Measurements from ENCODE around the gene RPLP2. TPM values are rescaled to one million over a fixed set of nuclear protein-coding genes. Genes with fewer than 3 reads are reported as not detected.

Gene RPLP2
- total and polyA plus RNA-seq, 2 of the 4 experiments (the other 2 are of a cell fraction), result 59.9 to 1,897 TPM

DNA sequence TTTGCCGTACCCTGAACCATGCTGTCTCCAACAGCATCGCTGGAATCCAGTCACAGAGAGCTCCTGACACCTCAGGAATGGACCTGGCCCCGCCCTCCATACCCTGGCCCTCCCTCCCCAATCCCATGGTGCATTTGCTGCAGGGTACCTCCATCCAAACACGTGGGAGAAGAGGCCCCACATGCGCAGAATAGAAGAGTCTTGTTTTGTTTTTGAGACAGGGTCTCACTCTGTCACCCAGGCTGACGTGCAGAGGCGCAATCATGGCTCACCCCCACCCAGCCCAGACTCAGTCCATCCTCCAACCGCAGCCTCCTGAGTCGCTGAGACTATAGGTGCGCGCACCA, 6.6 kb downstream of the RPLP2 start:
- Histone ChIP-seq H2AK5ac (ENCODE audit: low read depth, low read length) (no peak overlapping the region), H4K5ac (ENCODE audit: low read depth, low read length) (no peak overlapping the region), H3K9ac (ENCODE audit: low read depth, low read length) (no peak overlapping the region), H2BK15ac (ENCODE audit: low read depth, low read length) (no peak overlapping the region), H3K27ac (ENCODE audit: insufficient read depth, low read length) (no peak overlapping the region), H4K8ac (ENCODE audit: low read depth in 2 of 2, low read length in 2 of 2) (no peak overlapping the region), H2BK20ac (ENCODE audit: low read depth, low read length) (no peak overlapping the region), H3K9me1 (ENCODE audit: insufficient read depth, low read length) (peaks cover 8% of the 10 kb centered on the region; the same call in 1 of the 2 replicates), H2AFZ (replicated peaks; ENCODE audit: low read length, poor library complexity) (no peak overlapping the region), H3K18ac (ENCODE audit: low read depth, low read length) (no peak overlapping the region), H3K56ac (ENCODE audit: extremely low read depth, insufficient read depth, low read length) (no peak overlapping the region), H3K4me2 (ENCODE audit: low read depth, low read length) (no peak overlapping the region), H3K9me3 (ENCODE audit: control insufficient read depth, insufficient read depth, low read length) (no peaks in the 10 kb centered on the region), H3K4me1 (ENCODE audit: control insufficient read depth, insufficient read depth, low read length) (peaks cover 16% of the 10 kb centered on the region), H3K4ac (ENCODE audit: low read depth, low read length) (no peak overlapping the region), H4K20me1 (ENCODE audit: insufficient read depth, low read length) (peaks cover 40% of the 10 kb centered on the region), H3K27me3 (ENCODE audit: control insufficient read depth, insufficient read depth, low read length) (no peaks in the 10 kb centered on the region), H2BK120ac (ENCODE audit: low read depth, low read length) (no peak overlapping the region), H3K4me3 (ENCODE audit: insufficient read depth, low read depth, low read length) (no peak overlapping the region), H3K36me3 (ENCODE audit: control insufficient read depth, insufficient read depth, low read length) (peaks cover 25% of the 10 kb centered on the region), H3K14ac (replicated peaks; ENCODE audit: low read depth, low read length) (no peak overlapping the region), H4K91ac (ENCODE audit: insufficient read depth, low read depth, low read length) (no peak overlapping the region), H3K79me1 (ENCODE audit: low read depth in 1 of 2, low read length in 2 of 2) (peaks cover 24 to 41% of the 10 kb centered on the region in 2 experiments), H2BK5ac (ENCODE audit: low read depth, low read length, poor library complexity, severe bottlenecking) (no peak overlapping the region), H2AK9ac (replicated peaks; ENCODE audit: low read depth, low read length, poor library complexity) (no peak overlapping the region), H3K23ac (ENCODE audit: low read depth, low read length) (no peak overlapping the region)
- intact Hi-C loops (cut with micrococcal nuclease), result no loop called here
- dilution Hi-C loops (cut with HindIII; ENCODE audit: low sequenced_read_pairs, unreplicated experiment), result no loop called here
- BruUV-seq (replicated peaks), result no TSS peak
- ATAC-seq (ENCODE audit: low read depth), result no peak
- no peak for DNase-seq
- no peak for TF ChIP-seq MAFK (IDR thresholded peaks at IDR 0.05; ENCODE audit: low read depth, low read length)
- no peak for TF ChIP-seq MXI1 (IDR thresholded peaks at IDR 0.05; ENCODE audit: borderline replicate concordance, low read depth, low read length)
- TF ChIP-seq, protein P1, sequence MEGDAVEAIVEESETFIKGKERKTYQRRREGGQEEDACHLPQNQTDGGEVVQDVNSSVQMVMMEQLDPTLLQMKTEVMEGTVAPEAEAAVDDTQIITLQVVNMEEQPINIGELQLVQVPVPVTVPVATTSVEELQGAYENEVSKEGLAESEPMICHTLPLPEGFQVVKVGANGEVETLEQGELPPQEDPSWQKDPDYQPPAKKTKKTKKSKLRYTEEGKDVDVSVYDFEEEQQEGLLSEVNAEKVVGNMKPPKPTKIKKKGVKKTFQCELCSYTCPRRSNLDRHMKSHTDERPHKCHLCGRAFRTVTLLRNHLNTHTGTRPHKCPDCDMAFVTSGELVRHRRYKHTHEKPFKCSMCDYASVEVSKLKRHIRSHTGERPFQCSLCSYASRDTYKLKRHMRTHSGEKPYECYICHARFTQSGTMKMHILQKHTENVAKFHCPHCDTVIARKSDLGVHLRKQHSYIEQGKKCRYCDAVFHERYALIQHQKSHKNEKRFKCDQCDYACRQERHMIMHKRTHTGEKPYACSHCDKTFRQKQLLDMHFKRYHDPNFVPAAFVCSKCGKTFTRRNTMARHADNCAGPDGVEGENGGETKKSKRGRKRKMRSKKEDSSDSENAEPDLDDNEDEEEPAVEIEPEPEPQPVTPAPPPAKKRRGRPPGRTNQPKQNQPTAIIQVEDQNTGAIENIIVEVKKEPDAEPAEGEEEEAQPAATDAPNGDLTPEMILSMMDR (conservative IDR thresholded peaks at IDR 0.05; ENCODE audit: low read depth, low read length), result no peak
- TF ChIP-seq MAZ (IDR thresholded peaks at IDR 0.05; ENCODE audit: borderline replicate concordance, low read depth, low read length), result no peak
- TF ChIP-seq SMC3 (IDR thresholded peaks at IDR 0.05; ENCODE audit: low read depth, low read length), result no peak
- TF ChIP-seq CEBPB (IDR thresholded peaks at IDR 0.05; ENCODE audit: low read depth, low read length), result no peak
- TF ChIP-seq POLR2A (IDR thresholded peaks at IDR 0.05; ENCODE audit: low read depth, low read length), result no peak
- no peak for TF ChIP-seq FOS (IDR thresholded peaks at IDR 0.05; ENCODE audit: low read depth, low read length)
- no peak for TF ChIP-seq CHD1 (IDR thresholded peaks at IDR 0.05; ENCODE audit: low read depth, low read length)
- TF ChIP-seq RAD21 (IDR thresholded peaks at IDR 0.05; ENCODE audit: low read length), result no peak
- ChIA-PET CTCF (no interaction called here), POLR2A (ENCODE audit: unreplicated experiment) (no interaction called here)
- WGBS, 2 experiments (ENCODE audit: extremely low coverage in 2 of 2, insufficient read length in 1 of 2), result no CpG with 5 or more reads among the region's 11 CpGs
- in situ Hi-C loops (cut with MboI; ENCODE audit: low sequenced_read_pairs), result no loop called here
